ENCODE data around the gene LPP.

- TF ChIP-seq CTCF (IDR thresholded peaks at IDR 0.05): no peak
- no peak for TF ChIP-seq POLR2A (IDR thresholded peaks at IDR 0.05)
Observed at GRCh38 chr3:188111002-188111584, 42.9 kb upstream of the LPP start.

Measured in Peyer's patch (tissue), 4 donors.